Aorta (tissue), 5 donors: ENCODE data around the gene FAM107B. TPM values are rescaled to one million over a fixed set of nuclear protein-coding genes. Genes with fewer than 3 reads are reported as not detected.
"Not testable (repeated sequence)": the region's sequence is repeated elsewhere in the genome, so short reads cannot be mapped to it uniquely, and the experiment has no call there.

Experiments
- ATAC-seq: fragments of 200-7000 bp; cut with Tn5 transposase; one replicate; pipeline ENCODE4 v1.9.1; 2022; ENCODE audit warnings: moderate library complexity; ENCODE audit not compliant: low FRiP score
- DNase-seq, 2 donors: peaks; one replicate each; pipeline ENCODE4 v3.0.0-alpha.2; 2020
- H3K27ac ChIP-seq, 2 donors: one replicate each; pipeline ENCODE4 v1.5.1; 2013; ENCODE audit warnings: low read length in 2 of 2, mild to moderate bottlenecking in 2 of 2, moderate library complexity in 2 of 2, control low read depth in 1 of 2, inconsistent platforms in 1 of 2, low read depth in 1 of 2
- H3K27me3 ChIP-seq, 2 donors: one replicate each; pipeline ENCODE4 v1.6.1; 2013; ENCODE audit warnings: control low read depth in 1 of 2, low read length in 1 of 2, mild to moderate bottlenecking in 1 of 2, moderate library complexity in 1 of 2; ENCODE audit not compliant: insufficient read depth in 2 of 2, control insufficient read depth in 1 of 2
- H3K36me3 ChIP-seq, 2 donors: one replicate each; pipeline ENCODE4 v1.6.1; 2013; ENCODE audit warnings: control low read depth in 1 of 2, low read length in 1 of 2, mild to moderate bottlenecking in 1 of 2; ENCODE audit not compliant: insufficient read depth in 2 of 2, control insufficient read depth in 1 of 2
- H3K4me1 ChIP-seq, 2 donors: one replicate each; pipeline ENCODE4 v1.6.1; 2013; ENCODE audit warnings: low read length in 2 of 2, control low read depth in 1 of 2, mild to moderate bottlenecking in 1 of 2, moderate library complexity in 1 of 2; ENCODE audit not compliant: insufficient read depth in 2 of 2, control insufficient read depth in 1 of 2
- H3K4me3 ChIP-seq, 2 donors: one replicate each; pipeline ENCODE4 v1.5.1; 2013; ENCODE audit warnings: low read length in 2 of 2, control low read depth in 1 of 2, mild to moderate bottlenecking in 1 of 2
- H3K9me3 ChIP-seq: one replicate; pipeline ENCODE4 v1.6.1; 2013; ENCODE audit warnings: mild to moderate bottlenecking, low read length; ENCODE audit not compliant: control insufficient read depth
- WGBS, 2 donors: extraction: QIAGEN DNeasy Blood & Tissue Kit; methylation state at CpG; one replicate each; pipeline ENCODE4 v1.1.7; 2013; 5-methylcytosine and 5-hydroxymethylcytosine counted together
- intact Hi-C, 2 donors: fragments of 100-400 bp; cut with DNase I; formaldehyde crosslinking; loops; one replicate each; pipeline versions ENCODE4 v1.14.2 to v1.15.0; 2022
- polyA plus RNA-seq, 2 donors: library from polyadenylated mRNA; stranded (reverse); fragments of 200-250 nt; gene quantifications; one replicate each; pipeline ENCODE4 v1.2.3, GENCODE V29; 2013
- total RNA-seq, 2 donors: library from RNA; stranded (reverse); fragmentation: NEBNext Ultra II Directional; extraction: Animal tissue kit (Norgen Biotek cat#: 25700); gene quantifications; one replicate each; pipeline ENCODE4 v1.2.1, GENCODE V29; 2021
- donor health status: healthy with polysubstance abuse.
- donor health status: Bipolar disorder and iron deficiency.
- donor health status: DM: no; HTN: no; CAD: no.
- donor health status: DM: no; HTN: no; CAD: no.
- donor health status: DM: yes; HTN: yes; CAD: no.

The FAM107B gene
- total and polyA plus RNA-seq, 4 donors: 16.6 to 58.5 (median 33.1) TPM

- H3K27ac ChIP-seq, H3K36me3 ChIP-seq, H3K4me3 ChIP-seq, DNase-seq, H3K27me3 ChIP-seq, H3K9me3 ChIP-seq, intact Hi-C loops, ATAC-seq, H3K4me1 ChIP-seq: not testable (repeated sequence)
- WGBS, 2 donors: 79 to 88% methylated on average over 3 of the region's 3 CpGs
Observed at GRCh38 chr10:14709344-14709743, 65.4 kb downstream of the FAM107B start.

GRCh38 chr10:14707481-14707880 is 67.2 kb downstream of the FAM107B start:
- ATAC-seq: no peak
- Histone ChIP-seq H3K27me3 (no peaks in the 10 kb centered on the region), H3K9me3 (no peaks in the 10 kb centered on the region), H3K4me1 (no peaks in the 10 kb centered on the region), H3K27ac (no peak overlapping the region), H3K4me3 (no peak overlapping the region), H3K36me3 (no peaks in the 10 kb centered on the region)
- DNase-seq: no peak
- WGBS, 2 donors: 49 to 58% methylated on average over 4 of the region's 4 CpGs
- intact Hi-C loops: no loop called here

GRCh38 chr10:14705548-14706230 is 69.0 kb downstream of the FAM107B start:
- WGBS, 2 donors: 82 to 85% methylated on average over 5 of the region's 5 CpGs
- Histone ChIP-seq H3K27ac (no peak overlapping the region), H3K36me3 (no peaks in the 10 kb centered on the region), H3K9me3 (no peaks in the 10 kb centered on the region), H3K27me3 (no peaks in the 10 kb centered on the region), H3K4me1 (no peaks in the 10 kb centered on the region), H3K4me3 (no peak overlapping the region)
- DNase-seq (no peak), ATAC-seq (no peak)
- intact Hi-C loops: no loop called here

GRCh38 chr10:14703631-14704001 is 71.1 kb downstream of the FAM107B start:
- ATAC-seq (no peak), DNase-seq (no peak)
- intact Hi-C loops: no loop called here
- Histone ChIP-seq H3K4me1 (no peaks in the 10 kb centered on the region), H3K9me3 (no peaks in the 10 kb centered on the region), H3K27me3 (no peaks in the 10 kb centered on the region), H3K36me3 (no peaks in the 10 kb centered on the region), H3K27ac (no peak overlapping the region), H3K4me3 (no peak overlapping the region)
- WGBS, 2 donors: 79% methylated on average over 3 of the region's 3 CpGs

DNA sequence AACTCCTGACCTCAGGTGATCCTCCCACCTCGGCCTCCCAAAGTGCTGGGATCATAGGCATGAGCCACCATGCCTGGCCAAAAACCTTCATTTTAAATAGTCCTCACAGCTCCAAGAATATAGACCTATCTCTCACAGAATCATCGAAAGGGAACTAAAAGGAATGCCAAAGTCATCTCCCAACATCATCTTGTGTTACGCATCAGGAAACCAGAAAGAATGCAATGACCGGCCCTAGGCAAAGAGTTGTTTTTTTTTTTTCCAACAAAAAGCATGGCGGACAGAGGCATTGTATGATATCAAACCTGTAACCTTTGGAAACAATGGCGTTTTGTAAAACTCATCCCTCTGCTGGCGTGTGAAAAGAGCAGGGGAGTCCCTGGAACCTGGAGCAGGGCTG is 73.2 kb downstream of the FAM107B start:
- H3K27me3 ChIP-seq: no peaks in the 10 kb centered on the region
- no peaks in the 10 kb centered on the region for H3K4me1 ChIP-seq
- DNase-seq (no peak), ATAC-seq (no peak)
- H3K4me3 ChIP-seq: no peak overlapping the region
- no peak overlapping the region for H3K27ac ChIP-seq
- intact Hi-C loops: no loop called here
- H3K9me3 ChIP-seq: no peaks in the 10 kb centered on the region
- H3K36me3 ChIP-seq: no peaks in the 10 kb centered on the region
- WGBS, 2 donors: 94% methylated on average over 7 of the region's 7 CpGs

GRCh38 chr10:14700546-14700945 is 74.2 kb downstream of the FAM107B start:
- no peak for ATAC-seq
- H3K27ac ChIP-seq: no peak overlapping the region
- WGBS, 2 donors: 0 to 23% methylated on average over 1 of the region's 1 CpG
- no peaks in the 10 kb centered on the region for H3K4me1 ChIP-seq
- H3K4me3 ChIP-seq: no peak overlapping the region
- no peak for DNase-seq
- no peaks in the 10 kb centered on the region for H3K36me3 ChIP-seq
- H3K9me3 ChIP-seq: no peaks in the 10 kb centered on the region
- intact Hi-C loops: no loop called here
- no peaks in the 10 kb centered on the region for H3K27me3 ChIP-seq

DNA sequence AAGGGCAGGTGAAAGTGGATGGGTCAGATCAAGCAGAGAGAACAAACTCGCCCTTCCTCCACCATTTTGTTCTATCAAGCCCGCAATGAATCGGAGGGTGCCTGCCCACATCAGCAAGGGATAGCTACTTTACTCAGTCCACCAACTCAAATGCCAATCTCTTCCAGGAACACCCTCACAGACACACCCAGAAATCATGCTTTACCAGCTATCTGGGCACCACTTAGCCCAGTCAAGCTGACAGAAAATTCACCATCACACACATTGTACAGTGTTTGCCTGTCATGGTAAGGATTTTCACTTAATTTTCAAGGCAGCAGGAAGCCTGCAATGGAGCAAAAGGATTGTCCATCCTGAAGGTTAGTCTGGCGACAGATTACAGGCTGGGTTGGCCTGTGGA is 75.2 kb downstream of the FAM107B start:
- Histone ChIP-seq H3K4me3 (no peak overlapping the region), H3K9me3 (no peaks in the 10 kb centered on the region), H3K36me3 (no peaks in the 10 kb centered on the region), H3K27me3 (no peaks in the 10 kb centered on the region), H3K4me1 (no peaks in the 10 kb centered on the region), H3K27ac (no peak overlapping the region)
- WGBS, 2 donors: 97 to 99% methylated on average over 4 of the region's 4 CpGs
- ATAC-seq (no peak), DNase-seq (no peak)
- intact Hi-C loops: no loop called here

DNA sequence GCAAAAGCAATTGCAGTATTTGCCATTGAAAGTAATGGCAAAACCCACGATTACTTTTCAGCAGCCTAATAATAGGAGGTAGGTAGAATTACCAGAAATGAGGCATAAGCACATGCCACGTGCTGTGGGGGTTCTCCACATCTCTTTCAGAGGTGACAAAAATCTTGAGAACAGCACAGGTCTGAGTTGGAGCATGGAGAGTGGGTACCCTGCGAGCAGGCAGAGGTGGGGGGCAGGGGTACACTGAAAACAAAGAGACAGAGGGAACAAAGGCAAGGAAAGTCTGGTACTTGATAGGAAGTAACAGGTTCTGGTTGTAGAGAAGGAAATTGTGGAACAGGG is 75.9 kb downstream of the FAM107B start:
- Histone ChIP-seq H3K36me3 (no peaks in the 10 kb centered on the region), H3K4me3 (no peak overlapping the region), H3K4me1 (no peaks in the 10 kb centered on the region), H3K9me3 (no peaks in the 10 kb centered on the region), H3K27me3 (no peaks in the 10 kb centered on the region), H3K27ac (no peak overlapping the region)
- DNase-seq: no peak
- no peak for ATAC-seq
- intact Hi-C loops: no loop called here
- WGBS, 2 donors: 56 to 64% methylated on average over 3 of the region's 3 CpGs

GRCh38 chr10:14698111-14698828 is 76.4 kb downstream of the FAM107B start:
- 61 to 64% methylated on average over 6 of the region's 6 CpGs for WGBS, 2 donors
- H3K4me1 ChIP-seq: no peaks in the 10 kb centered on the region
- intact Hi-C loops: no loop called here
- H3K36me3 ChIP-seq: no peaks in the 10 kb centered on the region
- no peaks in the 10 kb centered on the region for H3K27me3 ChIP-seq
- no peak overlapping the region for H3K27ac ChIP-seq
- no peak overlapping the region for H3K4me3 ChIP-seq
- ATAC-seq: no peak
- H3K9me3 ChIP-seq: no peaks in the 10 kb centered on the region
- no peak for DNase-seq
